ENCODE results near the gene TMTC1. TPM values are rescaled to one million over a fixed set of nuclear protein-coding genes. Genes with fewer than 3 reads are reported as not detected.

Gene TMTC1
- total and polyA plus RNA-seq, 2 experiments from 2014 or later = 4.8 to 24.3 TPM

- no peaks in the 10 kb centered on the region for H3K9me2 ChIP-seq (ENCODE audit: insufficient read depth)
- H3K4me1 Mint-ChIP-seq = no peaks in the 10 kb centered on the region
- H3K9me3 Mint-ChIP-seq = no peaks in the 10 kb centered on the region
- H3K27me3 Mint-ChIP-seq (ENCODE audit: insufficient read depth, low read depth, poor library complexity) = no peaks in the 10 kb centered on the region
- no peaks in the 10 kb centered on the region for H3F3A ChIP-seq (replicated peaks; ENCODE audit: low read depth)
- no peaks in the 10 kb centered on the region for H3K27me3 ChIP-seq (ENCODE audit: insufficient read depth)
- ATAC-seq (no peak), DNase-seq (ENCODE audit: low spot score) (no peak)
- no peak overlapping the region for H3K4me3 Mint-ChIP-seq
- no peaks in the 10 kb centered on the region for H3K36me3 ChIP-seq (ENCODE audit: insufficient read depth)
- no peak overlapping the region for H3K27ac Mint-ChIP-seq
- no peak overlapping the region for H3K27ac ChIP-seq (ENCODE audit: low read depth)
- H3K4me1 ChIP-seq (ENCODE audit: insufficient read depth) = no peaks in the 10 kb centered on the region
- H3K36me3 Mint-ChIP-seq (ENCODE audit: low read depth) = peaks cover 17% of the 10 kb centered on the region; the same call in 2 of the 3 replicates
- no peak overlapping the region for H3K4me2 ChIP-seq
- no peaks in the 10 kb centered on the region for H3K79me2 ChIP-seq (replicated peaks; ENCODE audit: insufficient read depth)
- H2AFZ ChIP-seq = no peak overlapping the region
- H4K20me1 ChIP-seq (replicated peaks; ENCODE audit: insufficient read depth) = no peaks in the 10 kb centered on the region
- TF ChIP-seq EZH2 (IDR thresholded peaks at IDR 0.05; ENCODE audit: low read depth, unreplicated experiment) (no peak), ZNF114 (CRISPR knock-in tag; IDR thresholded peaks at IDR 0.05) (no peak), JUNB (IDR thresholded peaks at IDR 0.05; ENCODE audit: unreplicated experiment) (no peak), POLR2AphosphoS5 (IDR thresholded peaks at IDR 0.05; ENCODE audit: low read depth) (no peak)
- no peak overlapping the region for H3K4me3 ChIP-seq
Observed at GRCh38 chr12:29516431-29516875, 267.3 kb downstream of the TMTC1 start.

- peak overlapping the region; percentile 51; the same call in 1 of the 2 replicates for H3K27ac Mint-ChIP-seq
- Histone ChIP-seq H3K4me1 (ENCODE audit: insufficient read depth) (no peaks in the 10 kb centered on the region), H3K9me2 (ENCODE audit: insufficient read depth) (no peaks in the 10 kb centered on the region), H4K20me1 (replicated peaks; ENCODE audit: insufficient read depth) (no peaks in the 10 kb centered on the region), H3K4me3 (no peak overlapping the region), H3K27ac (ENCODE audit: low read depth) (no peak overlapping the region), H2AFZ (no peak overlapping the region), H3K79me2 (replicated peaks; ENCODE audit: insufficient read depth) (no peaks in the 10 kb centered on the region), H3K27me3 (ENCODE audit: insufficient read depth) (no peaks in the 10 kb centered on the region), H3K36me3 (ENCODE audit: insufficient read depth) (no peaks in the 10 kb centered on the region), H3F3A (replicated peaks; ENCODE audit: low read depth) (no peaks in the 10 kb centered on the region), H3K4me2 (no peak overlapping the region)
- no peak overlapping the region for H3K4me3 Mint-ChIP-seq
- H3K36me3 Mint-ChIP-seq (ENCODE audit: low read depth) = peaks cover 14% of the 10 kb centered on the region; the same call in 2 of the 3 replicates
- TF ChIP-seq CREB1 (CRISPR knock-in tag; IDR thresholded peaks at IDR 0.05; ENCODE audit: low read depth) (no peak), ZNF462 (CRISPR knock-in tag; IDR thresholded peaks at IDR 0.05) (no peak), EZH2 (IDR thresholded peaks at IDR 0.05; ENCODE audit: low read depth, unreplicated experiment) (no peak), ZNF114 (CRISPR knock-in tag; IDR thresholded peaks at IDR 0.05) (no peak), ETS1 (IDR thresholded peaks at IDR 0.05) (no peak)
- H3K9me3 Mint-ChIP-seq = no peaks in the 10 kb centered on the region
- peak; percentile 57 for ATAC-seq
- H3K4me1 Mint-ChIP-seq = peaks cover 3% of the 10 kb centered on the region
- H3K27me3 Mint-ChIP-seq (ENCODE audit: insufficient read depth, low read depth, poor library complexity) = peaks cover 4% of the 10 kb centered on the region
- DNase-seq (ENCODE audit: low spot score) = peak; percentile 19
Observed at GRCh38 chr12:29510591-29511185, 273.1 kb downstream of the TMTC1 start.
